DOHH2 (cell line): Measurements from ENCODE around the gene HSPE1.
"Not testable (repeated sequence)": the region's sequence is repeated elsewhere in the genome, so short reads cannot be mapped to it uniquely, and the experiment has no call there.

ENCODE experiments used
- H3F3A ChIP-seq: fragments of 200-600 bp; sonication (generic), shearing (Covaris generic); 2 replicates; pipeline ENCODE4 v1.6.0; 2016; ENCODE audit warnings: antibody characterized with exemption, mild to moderate bottlenecking; ENCODE audit not compliant: control insufficient read depth, insufficient read depth
- H3K27ac ChIP-seq: fragments of 200-600 bp; sonication (generic); 2 replicates; pipeline ENCODE4 v1.5.1; 2014; ENCODE audit warnings: low read depth, mild to moderate bottlenecking, low read length, moderate library complexity
- H3K27me3 ChIP-seq: fragments of 200-600 bp; sonication (generic); 2 replicates; pipeline ENCODE4 v1.6.1; 2014; ENCODE audit warnings: mild to moderate bottlenecking, low read length, mixed read lengths; ENCODE audit not compliant: control insufficient read depth
- H3K36me3 ChIP-seq: fragments of 200-600 bp; sonication (generic); 2 replicates; pipeline ENCODE4 v1.6.1; 2014; ENCODE audit warnings: mild to moderate bottlenecking, low read length, moderate library complexity, mixed read lengths; ENCODE audit not compliant: control insufficient read depth
- H3K4me1 ChIP-seq: fragments of 200-600 bp; sonication (generic); 2 replicates; pipeline ENCODE4 v1.6.1; 2014; ENCODE audit warnings: mild to moderate bottlenecking, low read length, mixed read lengths; ENCODE audit not compliant: control insufficient read depth
- H3K4me2 ChIP-seq: fragments of 200-600 bp; sonication (generic); 2 replicates; pipeline ENCODE4 v1.6.0; 2014; ENCODE audit warnings: mild to moderate bottlenecking, low read length, moderate library complexity
- H3K4me3 ChIP-seq: fragments of 200-600 bp; sonication (generic); 2 replicates; pipeline ENCODE4 v1.5.1; 2014; ENCODE audit warnings: mild to moderate bottlenecking, low read length, mixed read lengths
- H3K79me2 ChIP-seq: fragments of 200-600 bp; sonication (generic); 2 replicates; pipeline ENCODE4 v1.6.1; 2014; ENCODE audit warnings: mild to moderate bottlenecking, low read length, mixed read lengths; ENCODE audit not compliant: control insufficient read depth
- H3K9me2 ChIP-seq: fragments of 200-600 bp; sonication (generic); replicated peaks from 2 replicates; pipeline ENCODE4 v1.6.1; 2014; ENCODE audit warnings: mild to moderate bottlenecking, low read length, mixed read lengths; ENCODE audit not compliant: control insufficient read depth
- H3K9me3 ChIP-seq: fragments of 200-600 bp; sonication (generic); 2 replicates; pipeline ENCODE4 v1.6.1; 2014; ENCODE audit warnings: antibody characterized with exemption, low read length, mixed read lengths; ENCODE audit not compliant: control insufficient read depth, insufficient read depth
- H4K20me1 ChIP-seq: fragments of 200-600 bp; sonication (generic); 2 replicates; pipeline ENCODE4 v1.6.0; 2014; ENCODE audit warnings: low read depth, mild to moderate bottlenecking, antibody characterized with exemption, low read length, moderate library complexity; ENCODE audit not compliant: control insufficient read depth, insufficient read depth
- EZH2phosphoT487 ChIP-seq: fragments of 200-600 bp; sonication (generic); IDR thresholded peaks from 2 replicates; pipeline ENCODE4 v1.6.1; 2017; ENCODE audit warnings: borderline replicate concordance, mild to moderate bottlenecking, antibody characterized with exemption, low read length, moderate library complexity, mixed read lengths
- TF ChIP-seq, protein P1 (sequence below): fragments of 200-600 bp; sonication (generic); IDR thresholded peaks from one replicate; pipeline ENCODE4 v1.5.1; 2014; ENCODE audit warnings: antibody characterized with exemption, mild to moderate bottlenecking, low read depth, low read length; ENCODE audit not compliant: poor library complexity, severe bottlenecking

The HSPE1 gene

DNA sequence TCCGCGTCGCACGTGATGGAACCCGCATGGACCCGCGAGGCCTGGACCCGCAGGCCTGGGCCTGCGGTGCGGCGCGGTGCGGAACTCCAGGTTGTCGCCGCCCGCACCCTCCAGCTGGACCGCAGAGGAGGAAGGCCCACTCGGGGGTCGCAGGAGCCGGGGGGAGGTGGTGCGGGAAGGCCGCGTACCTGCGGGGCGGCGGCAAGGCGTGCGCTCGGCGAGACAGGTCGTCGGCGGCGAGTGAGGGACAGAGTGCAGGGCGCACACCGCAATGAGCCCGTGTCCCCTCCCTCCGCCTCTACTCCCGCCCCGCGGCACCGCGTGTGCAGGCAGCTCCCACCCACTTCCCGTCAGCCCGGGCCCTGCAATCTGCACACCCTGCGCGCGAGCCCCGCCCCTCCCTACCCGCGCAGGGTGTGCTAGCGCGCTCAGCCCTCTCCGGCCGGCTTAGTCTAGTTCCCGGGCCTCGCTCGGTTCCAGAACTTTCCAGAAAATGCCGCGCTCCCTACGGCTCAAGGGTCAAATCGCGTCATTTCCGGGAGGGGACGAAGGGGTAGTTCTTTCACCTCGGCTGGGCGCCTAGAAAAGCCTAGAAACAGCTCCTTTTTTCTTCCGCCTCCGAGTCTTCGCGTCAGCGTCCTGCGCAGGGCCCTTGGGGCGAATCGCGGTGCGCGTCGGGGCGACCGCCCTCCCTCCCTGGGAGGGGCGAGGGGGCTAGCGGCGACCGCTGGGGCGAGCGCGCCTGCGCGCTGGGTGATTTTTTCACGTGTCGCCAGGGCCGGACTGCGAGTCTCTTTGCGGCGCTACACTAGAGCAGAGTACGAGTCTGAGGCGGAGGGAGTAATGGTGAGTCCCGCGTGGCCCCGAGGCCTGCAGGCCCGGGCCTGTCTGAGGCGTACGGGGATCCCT is at the start of gene HSPE1, which contains the start of gene HSPD1:
Gene HSPE1, plus strand, starts transcription at position 786 of the 909 bp plus-strand sequence. Its CDS starts 58 bp downstream, at position 844.
Gene HSPD1, minus strand, starts transcription at position 247 of the 909 bp plus-strand sequence. CDS start 992 bp downstream, outside the sequence.
- peaks cover 35% of the 10 kb centered on the region for H4K20me1 ChIP-seq
- H3K79me2 ChIP-seq, result peaks cover 95% of the 10 kb centered on the region
- H3K4me3 ChIP-seq, result peak within 1 kb of the TSS; percentile 74
- TF ChIP-seq, protein P1, sequence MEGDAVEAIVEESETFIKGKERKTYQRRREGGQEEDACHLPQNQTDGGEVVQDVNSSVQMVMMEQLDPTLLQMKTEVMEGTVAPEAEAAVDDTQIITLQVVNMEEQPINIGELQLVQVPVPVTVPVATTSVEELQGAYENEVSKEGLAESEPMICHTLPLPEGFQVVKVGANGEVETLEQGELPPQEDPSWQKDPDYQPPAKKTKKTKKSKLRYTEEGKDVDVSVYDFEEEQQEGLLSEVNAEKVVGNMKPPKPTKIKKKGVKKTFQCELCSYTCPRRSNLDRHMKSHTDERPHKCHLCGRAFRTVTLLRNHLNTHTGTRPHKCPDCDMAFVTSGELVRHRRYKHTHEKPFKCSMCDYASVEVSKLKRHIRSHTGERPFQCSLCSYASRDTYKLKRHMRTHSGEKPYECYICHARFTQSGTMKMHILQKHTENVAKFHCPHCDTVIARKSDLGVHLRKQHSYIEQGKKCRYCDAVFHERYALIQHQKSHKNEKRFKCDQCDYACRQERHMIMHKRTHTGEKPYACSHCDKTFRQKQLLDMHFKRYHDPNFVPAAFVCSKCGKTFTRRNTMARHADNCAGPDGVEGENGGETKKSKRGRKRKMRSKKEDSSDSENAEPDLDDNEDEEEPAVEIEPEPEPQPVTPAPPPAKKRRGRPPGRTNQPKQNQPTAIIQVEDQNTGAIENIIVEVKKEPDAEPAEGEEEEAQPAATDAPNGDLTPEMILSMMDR, result no peak
- TF ChIP-seq EZH2phosphoT487, result no peak
- no peaks in the 10 kb centered on the region for H3K9me3 ChIP-seq
- H3F3A ChIP-seq, result peaks cover 47% of the 10 kb centered on the region
- no peaks in the 10 kb centered on the region for H3K27me3 ChIP-seq
- H3K4me2 ChIP-seq, result peak within 1 kb of the TSS; percentile 89
- peaks cover 48% of the 10 kb centered on the region for H3K4me1 ChIP-seq
- peaks cover 93% of the 10 kb centered on the region for H3K36me3 ChIP-seq
- H3K9me2 ChIP-seq, result no peaks in the 10 kb centered on the region
- peak within 1 kb of the TSS; percentile 76 for H3K27ac ChIP-seq

DNA sequence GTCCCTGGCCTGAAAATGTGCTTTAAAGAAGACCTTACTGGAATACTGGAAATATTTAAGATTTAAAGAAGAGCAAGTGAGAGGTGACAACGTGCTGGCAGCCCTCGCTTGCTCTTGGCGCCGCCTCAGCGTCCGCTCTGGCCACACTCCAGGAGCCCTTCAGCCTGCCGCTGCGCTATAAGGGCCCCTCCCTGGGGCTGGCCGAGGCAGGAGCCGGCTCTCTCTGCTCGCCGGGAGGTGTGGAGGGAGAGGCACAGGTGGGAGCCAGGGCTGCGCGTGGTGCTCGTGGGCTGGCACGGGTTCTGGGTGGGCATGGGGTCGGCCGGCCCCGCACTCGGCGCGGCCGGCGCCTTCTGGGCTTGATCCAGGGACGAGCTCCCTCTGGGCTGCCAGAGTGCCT is 49.7 kb upstream of the HSPE1 start:
- TF ChIP-seq EZH2phosphoT487, result no peak
- TF ChIP-seq, protein P1, result no peak
- Histone ChIP-seq H3K4me1 (peaks cover 17% of the 10 kb centered on the region), H3K4me3 (no peak overlapping the region), H3K9me2 (no peaks in the 10 kb centered on the region), H3K36me3 (peaks cover 2% of the 10 kb centered on the region), H3K4me2 (no peak overlapping the region), H3K79me2 (peaks cover 26% of the 10 kb centered on the region), H3F3A (no peaks in the 10 kb centered on the region), H3K9me3 (no peaks in the 10 kb centered on the region), H4K20me1 (0 out of 2 replicates have a peak, but pooled peaks cover 4% of the 10 kb centered on the region), H3K27me3 (no peaks in the 10 kb centered on the region), H3K27ac (no peak overlapping the region)

DNA sequence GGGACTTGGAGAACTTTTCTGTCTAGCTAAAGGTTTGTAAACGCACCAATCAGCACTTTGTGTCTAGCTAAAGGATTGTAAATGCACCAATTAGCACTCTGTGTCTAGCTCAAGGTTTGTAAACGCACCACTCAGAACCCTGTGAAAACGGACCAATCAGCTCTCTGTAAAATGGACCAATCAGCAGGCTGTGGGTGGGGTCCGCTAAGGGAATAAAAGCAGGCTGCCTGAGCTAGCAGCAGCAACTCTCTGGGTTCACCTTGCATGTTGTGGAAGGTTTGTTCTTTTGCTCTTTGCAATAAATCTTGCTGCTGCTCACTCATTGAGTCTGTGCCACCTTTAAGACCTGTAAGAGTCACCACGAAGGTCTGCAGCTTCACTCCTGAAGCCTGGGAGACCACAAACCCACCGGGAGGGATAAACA is 49.2 kb upstream of the HSPE1 start:
- not testable (repeated sequence) for H3K4me2 ChIP-seq, H3K27ac ChIP-seq

DNA sequence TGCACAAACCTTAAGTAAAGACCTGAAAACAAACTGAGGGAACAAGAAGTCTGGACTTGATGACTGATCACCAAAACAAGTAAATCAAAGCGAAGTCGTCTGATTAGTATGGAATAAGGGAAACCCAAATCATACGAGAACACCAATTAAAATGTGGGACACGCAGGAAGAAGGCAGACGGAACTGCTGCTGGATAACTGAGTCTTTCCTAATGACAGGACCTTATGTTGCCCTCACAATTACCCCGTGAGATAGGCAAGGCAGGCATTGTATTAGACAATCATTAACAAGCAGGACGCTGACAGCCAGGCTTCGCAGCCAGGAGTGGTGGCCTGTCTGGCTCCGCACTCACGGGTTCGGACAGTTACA is 47.4 kb upstream of the HSPE1 start:
- Histone ChIP-seq H3K4me2 (peak overlapping the region; percentile 89), H4K20me1 (0 out of 2 replicates have a peak, but pooled peaks cover 4% of the 10 kb centered on the region), H3F3A (no peaks in the 10 kb centered on the region), H3K27me3 (no peaks in the 10 kb centered on the region), H3K4me3 (peak overlapping the region; percentile 88), H3K9me2 (no peaks in the 10 kb centered on the region), H3K9me3 (no peaks in the 10 kb centered on the region), H3K27ac (peak overlapping the region; percentile 42), H3K79me2 (peaks cover 45% of the 10 kb centered on the region), H3K36me3 (peaks cover 6% of the 10 kb centered on the region), H3K4me1 (peaks cover 17% of the 10 kb centered on the region)
- no peak for TF ChIP-seq EZH2phosphoT487
- TF ChIP-seq, protein P1, result no peak

More for the DNA sequence above, 49.2 kb upstream of the HSPE1 start:
- H3F3A ChIP-seq, H3K36me3 ChIP-seq, H3K9me2 ChIP-seq, H3K4me3 ChIP-seq, H3K27me3 ChIP-seq, H4K20me1 ChIP-seq, H3K9me3 ChIP-seq: not testable (repeated sequence)
- peaks cover 17% of the 10 kb centered on the region for H3K4me1 ChIP-seq
- H3K79me2 ChIP-seq, result peaks cover 31% of the 10 kb centered on the region
